NCI-H1694 treated with DMSO at 0.1 percent for 48 hours (cell line): Measurements from ENCODE around the gene CACNB2.

Experiments used
- DNase-seq: peaks from one replicate; lab custom pipeline; 2025; lab: John Stamatoyannopoulos, UW

The CACNB2 gene

GRCh38 chr10:18140149-18140956, at the start of gene CACNB2:
Gene CACNB2, plus strand, starts transcription at chr10:18140424.
- DNase-seq, result no peak

GRCh38 chr10:18094332-18094731, 45.9 kb upstream of the CACNB2 start:
- DNase-seq, result no peak

GRCh38 chr10:18094793-18095192, 45.4 kb upstream of the CACNB2 start:
- no peak for DNase-seq

GRCh38 chr10:18097524-18097923, 42.7 kb upstream of the CACNB2 start:
- no peak for DNase-seq

GRCh38 chr10:18098201-18098600, 42.0 kb upstream of the CACNB2 start:
- no peak for DNase-seq

GRCh38 chr10:18099415-18099814, 40.8 kb upstream of the CACNB2 start:
- DNase-seq, result no peak

GRCh38 chr10:18100669-18101068, 39.6 kb upstream of the CACNB2 start:
- DNase-seq, result no peak

GRCh38 chr10:18102404-18102803, 37.8 kb upstream of the CACNB2 start:
- no peak for DNase-seq

- peak; percentile 1 for DNase-seq
Measured at GRCh38 chr10:18104223-18104872, 35.9 kb upstream of the CACNB2 start.

GRCh38 chr10:18109341-18109870, 30.8 kb upstream of the CACNB2 start:
- no peak for DNase-seq

GRCh38 chr10:18113881-18114280, 26.3 kb upstream of the CACNB2 start:
- no peak for DNase-seq

GRCh38 chr10:18117276-18117675, 22.9 kb upstream of the CACNB2 start:
- DNase-seq, result no peak

- no peak for DNase-seq
Measured at GRCh38 chr10:18122753-18123152, 17.5 kb upstream of the CACNB2 start.

GRCh38 chr10:18133046-18133445, 7.2 kb upstream of the CACNB2 start:
- no peak for DNase-seq

- no peak for DNase-seq
Measured at GRCh38 chr10:18134509-18134908, 5.7 kb upstream of the CACNB2 start.

- DNase-seq, result no peak
Measured at GRCh38 chr10:18134921-18135320, 5.3 kb upstream of the CACNB2 start.

GRCh38 chr10:18136073-18136791, 4.0 kb upstream of the CACNB2 start:
- no peak for DNase-seq

- DNase-seq, result no peak
Measured at GRCh38 chr10:18137111-18137510, 3.1 kb upstream of the CACNB2 start.

GRCh38 chr10:18140957-18141845, 977 bp downstream of the CACNB2 start:
- no peak for DNase-seq

GRCh38 chr10:18142151-18142550, 1.9 kb downstream of the CACNB2 start:
- no peak for DNase-seq

- DNase-seq, result no peak
Measured at GRCh38 chr10:18144396-18144795, 4.2 kb downstream of the CACNB2 start.

GRCh38 chr10:18144928-18145327, 4.7 kb downstream of the CACNB2 start:
- DNase-seq, result no peak
